Vagina (tissue), 2 donors: ENCODE measurements around the gene ARFGEF3. TPM values are rescaled to one million over a fixed set of nuclear protein-coding genes. Genes with fewer than 3 reads are reported as not detected.

Source experiments
- DNase-seq, 2 donors: peaks; one replicate each; pipeline ENCODE4 v3.0.0-alpha.2; 2017; ENCODE audit errors: extremely low spot score in 2 of 2
- H3K27ac ChIP-seq: fragments of 200-600 bp; sonication (generic); one replicate; pipeline ENCODE4 v1.5.1; 2019
- H3K27me3 ChIP-seq: fragments of 200-600 bp; sonication (generic); one replicate; pipeline ENCODE4 v1.5.1; 2019
- H3K36me3 ChIP-seq, 2 donors: fragments of 200-600 bp; sonication (generic); one replicate each; pipeline ENCODE4 v1.5.1; 2017 to 2019
- H3K4me1 ChIP-seq: fragments of 200-600 bp; sonication (generic); one replicate; pipeline ENCODE4 v1.5.1; 2019
- H3K4me3 ChIP-seq, 2 donors: fragments of 200-600 bp; sonication (generic); 1 replicate in 1 of 2; 2 replicates in 1 of 2; pipeline ENCODE4 v1.5.1; 2016 to 2019
- H3K9me3 ChIP-seq: fragments of 200-600 bp; sonication (generic); one replicate; pipeline ENCODE4 v1.5.1; 2019
- CTCF ChIP-seq, 3 experiments: fragments of 450-650 bp in 2 of 3; fragments of 200-600 bp in 1 of 3; sonication (generic) in 1 of 3; IDR thresholded peaks; one replicate each; pipeline ENCODE4 v1.5.1; 2017 to 2019; ENCODE audit warnings: antibody characterized with exemption in 3 of 3, mild to moderate bottlenecking in 2 of 3, moderate library complexity in 2 of 3
- POLR2A ChIP-seq, 2 donors: fragments of 450-650 bp; IDR thresholded peaks; one replicate each; pipeline ENCODE4 v1.6.1; 2017; ENCODE audit warnings: antibody characterized with exemption in 2 of 2, mild to moderate bottlenecking in 2 of 2, moderate library complexity in 2 of 2
- POLR2AphosphoS5 ChIP-seq, 2 donors: sonication (generic); formaldehyde crosslinking; IDR thresholded peaks; one replicate each; pipeline ENCODE4 v1.9.0; 2017; ENCODE audit warnings: antibody characterized with exemption in 2 of 2, mild to moderate bottlenecking in 2 of 2, low read depth in 1 of 2; ENCODE audit not compliant: insufficient read depth in 1 of 2
- intact Hi-C: fragments of 100-400 bp; cut with DNase I; formaldehyde crosslinking; loops from one replicate; pipeline ENCODE4 v1.15.1; 2023
- total RNA-seq: library from RNA; depleted of rRNA; stranded (reverse); fragments of >200 nt; gene quantifications from one replicate; pipeline ENCODE4 v1.2.3, GENCODE V29; 2016

Gene ARFGEF3
- total RNA-seq: 2.2 TPM

GRCh38 chr6:138161338-138162110 lies at the start of gene ARFGEF3:
TSS of gene ARFGEF3 (plus strand) at chr6:138161939. CDS start at chr6:138162087, 148 bp downstream.
- TF ChIP-seq POLR2AphosphoS5 (IDR thresholded peaks at IDR 0.05; ENCODE audit: insufficient read depth in 1 of 2, low read depth in 1 of 2) (no peak), POLR2A (IDR thresholded peaks at IDR 0.05) (no peak), CTCF (IDR thresholded peaks at IDR 0.05) (no peak)
- Histone ChIP-seq H3K27ac (no peak within 1 kb of the TSS), H3K27me3 (no peaks in the 10 kb centered on the region), H3K36me3 (no peaks in the 10 kb centered on the region), H3K4me3 (peak within 1 kb of the TSS; percentile 50 to 61), H3K9me3 (no peaks in the 10 kb centered on the region), H3K4me1 (peaks cover 20% of the 10 kb centered on the region)
- intact Hi-C loops: no loop called here
- DNase-seq: no peak

- TF ChIP-seq CTCF (IDR thresholded peaks at IDR 0.05) (no peak), POLR2AphosphoS5 (IDR thresholded peaks at IDR 0.05; ENCODE audit: insufficient read depth in 1 of 2, low read depth in 1 of 2) (no peak), POLR2A (IDR thresholded peaks at IDR 0.05) (no peak)
- Histone ChIP-seq H3K4me3 (no peak overlapping the region), H3K36me3 (no peaks in the 10 kb centered on the region), H3K4me1 (peaks cover 5% of the 10 kb centered on the region), H3K9me3 (no peaks in the 10 kb centered on the region), H3K27me3 (no peaks in the 10 kb centered on the region), H3K27ac (no peak overlapping the region)
- intact Hi-C loops: no loop called here
- DNase-seq: no peak
Observed at GRCh38 chr6:138113588-138114210, 48.0 kb upstream of the ARFGEF3 start.

GRCh38 chr6:138115201-138115600 lies 46.5 kb upstream of the ARFGEF3 start:
- intact Hi-C loops: no loop called here

GRCh38 chr6:138115877-138116660 lies 45.7 kb upstream of the ARFGEF3 start:
- DNase-seq: no peak
- H3K4me3 ChIP-seq: no peak overlapping the region
- no peaks in the 10 kb centered on the region for H3K36me3 ChIP-seq
- H3K27ac ChIP-seq: no peak overlapping the region
- no peaks in the 10 kb centered on the region for H3K27me3 ChIP-seq
- intact Hi-C loops: no loop called here
- H3K4me1 ChIP-seq: no peaks in the 10 kb centered on the region
- TF ChIP-seq CTCF (IDR thresholded peaks at IDR 0.05): peak; percentile 61 to 83 (median 74)
- peak in 1 of 2 donors; percentile 21 for TF ChIP-seq POLR2AphosphoS5 (IDR thresholded peaks at IDR 0.05; ENCODE audit: insufficient read depth in 1 of 2, low read depth in 1 of 2)
- no peak for TF ChIP-seq POLR2A (IDR thresholded peaks at IDR 0.05)
- no peaks in the 10 kb centered on the region for H3K9me3 ChIP-seq

More at GRCh38 chr6:138115201-138115600, 46.5 kb upstream of the ARFGEF3 start:
- Histone ChIP-seq H3K27ac (no peak overlapping the region), H3K9me3 (no peaks in the 10 kb centered on the region), H3K27me3 (no peaks in the 10 kb centered on the region), H3K4me1 (no peaks in the 10 kb centered on the region), H3K4me3 (no peak overlapping the region), H3K36me3 (no peaks in the 10 kb centered on the region)
- DNase-seq: no peak
- TF ChIP-seq CTCF (IDR thresholded peaks at IDR 0.05): no peak
- no peak for TF ChIP-seq POLR2A (IDR thresholded peaks at IDR 0.05)
- TF ChIP-seq POLR2AphosphoS5 (IDR thresholded peaks at IDR 0.05; ENCODE audit: insufficient read depth in 1 of 2, low read depth in 1 of 2): no peak
